NB4 (cell line): ENCODE results near the gene DNAH14.
"Not testable (repeated sequence)": the region's sequence is repeated elsewhere in the genome, so short reads cannot be mapped to it uniquely, and the experiment has no call there.

ENCODE experiments used
- DNase-seq: peaks from one replicate; pipeline ENCODE4 v3.0.0; 2010; ENCODE audit warnings: low read depth
- H3K4me3 ChIP-seq: one replicate; pipeline ENCODE4 v1.5.1; 2011; ENCODE audit warnings: mild to moderate bottlenecking, low read depth, low read length, moderate library complexity
- MYC ChIP-seq: IDR thresholded peaks from 2 replicates; pipeline ENCODE4 v1.6.1; 2011; ENCODE audit warnings: low read depth, low read length
- POLR2A ChIP-seq: IDR thresholded peaks from 2 replicates; pipeline ENCODE4 v1.6.1; 2011; ENCODE audit warnings: mild to moderate bottlenecking; ENCODE audit not compliant: insufficient read length; ENCODE audit errors: extremely low read depth
- TF ChIP-seq, protein P1 (sequence below): IDR thresholded peaks from 2 replicates; pipeline ENCODE4 v1.6.1; 2011; ENCODE audit warnings: low read depth, low read length
- TF ChIP-seq, protein P2 (sequence below): IDR thresholded peaks from one replicate; pipeline ENCODE4 v1.5.1; 2012; ENCODE audit warnings: low read depth, low read length

Gene DNAH14

DNA sequence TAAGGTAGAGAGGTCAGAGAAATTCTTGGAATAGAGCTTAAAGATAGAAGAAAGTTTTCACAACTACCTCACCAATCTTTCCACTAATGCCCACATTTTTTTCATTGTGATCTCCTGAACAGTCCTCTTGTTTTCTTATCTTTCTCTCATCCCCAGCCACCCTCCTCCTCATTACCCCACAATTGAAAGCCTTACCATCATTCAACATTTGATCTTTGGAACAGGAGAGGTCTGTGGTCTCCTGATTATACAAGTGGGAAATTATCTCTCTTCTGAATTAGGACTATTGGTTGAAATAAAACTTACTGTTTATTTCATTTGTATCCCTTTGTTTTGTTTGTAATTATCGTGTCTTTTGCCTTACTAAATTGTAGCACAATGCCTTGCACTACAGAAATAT, 29.6 kb downstream of the DNAH14 start:
- TF ChIP-seq POLR2A (no peak), MYC (no peak)
- TF ChIP-seq, protein P1, sequence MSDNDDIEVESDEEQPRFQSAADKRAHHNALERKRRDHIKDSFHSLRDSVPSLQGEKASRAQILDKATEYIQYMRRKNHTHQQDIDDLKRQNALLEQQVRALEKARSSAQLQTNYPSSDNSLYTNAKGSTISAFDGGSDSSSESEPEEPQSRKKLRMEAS = no peak
- TF ChIP-seq, protein P2, sequence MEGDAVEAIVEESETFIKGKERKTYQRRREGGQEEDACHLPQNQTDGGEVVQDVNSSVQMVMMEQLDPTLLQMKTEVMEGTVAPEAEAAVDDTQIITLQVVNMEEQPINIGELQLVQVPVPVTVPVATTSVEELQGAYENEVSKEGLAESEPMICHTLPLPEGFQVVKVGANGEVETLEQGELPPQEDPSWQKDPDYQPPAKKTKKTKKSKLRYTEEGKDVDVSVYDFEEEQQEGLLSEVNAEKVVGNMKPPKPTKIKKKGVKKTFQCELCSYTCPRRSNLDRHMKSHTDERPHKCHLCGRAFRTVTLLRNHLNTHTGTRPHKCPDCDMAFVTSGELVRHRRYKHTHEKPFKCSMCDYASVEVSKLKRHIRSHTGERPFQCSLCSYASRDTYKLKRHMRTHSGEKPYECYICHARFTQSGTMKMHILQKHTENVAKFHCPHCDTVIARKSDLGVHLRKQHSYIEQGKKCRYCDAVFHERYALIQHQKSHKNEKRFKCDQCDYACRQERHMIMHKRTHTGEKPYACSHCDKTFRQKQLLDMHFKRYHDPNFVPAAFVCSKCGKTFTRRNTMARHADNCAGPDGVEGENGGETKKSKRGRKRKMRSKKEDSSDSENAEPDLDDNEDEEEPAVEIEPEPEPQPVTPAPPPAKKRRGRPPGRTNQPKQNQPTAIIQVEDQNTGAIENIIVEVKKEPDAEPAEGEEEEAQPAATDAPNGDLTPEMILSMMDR = no peak
- no peak overlapping the region for H3K4me3 ChIP-seq
- no peak for DNase-seq

DNA sequence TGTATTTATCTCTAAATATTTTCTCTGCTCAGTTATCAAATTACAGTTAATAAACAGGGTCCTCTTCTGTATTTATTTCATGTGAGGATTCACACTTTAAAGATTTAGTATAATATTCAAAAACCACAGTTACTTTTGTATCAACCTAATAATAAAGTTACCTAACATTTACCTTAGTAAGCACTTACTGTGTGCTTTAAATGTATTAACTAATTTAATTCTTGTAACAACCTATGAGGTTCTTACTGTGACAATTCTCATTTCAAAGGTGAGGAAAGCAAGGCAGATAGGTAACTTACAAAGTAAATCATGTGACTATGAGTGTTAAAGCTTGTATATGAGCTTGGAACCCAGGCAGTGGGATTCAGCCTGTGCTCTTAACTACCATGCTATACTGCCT, 30.2 kb downstream of the DNAH14 start:
- no peak for DNase-seq
- TF ChIP-seq, protein P2 = no peak
- TF ChIP-seq, protein P1 = no peak
- TF ChIP-seq MYC (no peak), POLR2A (no peak)
- H3K4me3 ChIP-seq = no peak overlapping the region

DNA sequence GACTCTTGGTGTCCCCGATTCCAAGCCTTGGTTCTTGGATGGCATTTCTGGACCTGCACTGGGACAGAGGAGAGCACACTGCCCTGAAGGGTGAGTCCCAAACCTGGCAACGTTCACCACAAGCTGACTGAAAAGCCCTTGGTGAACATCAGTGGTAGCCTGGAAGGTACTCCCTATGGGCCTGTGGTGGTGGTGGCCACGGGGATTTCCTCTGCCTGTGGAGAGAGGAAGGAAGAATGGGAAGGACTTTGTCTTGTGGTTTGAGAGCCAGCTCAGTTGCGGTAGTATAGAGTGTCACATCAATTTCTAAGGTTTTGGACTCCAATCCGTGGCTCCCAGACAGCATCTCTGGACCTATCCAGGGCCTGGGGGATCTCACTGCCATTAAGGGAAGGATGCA, 50.7 kb downstream of the DNAH14 start:
- TF ChIP-seq POLR2A (no peak), MYC (no peak)
- TF ChIP-seq, protein P2 = no peak
- TF ChIP-seq, protein P1 = no peak
- DNase-seq = peak; percentile 68
- H3K4me3 ChIP-seq = no peak overlapping the region

DNA sequence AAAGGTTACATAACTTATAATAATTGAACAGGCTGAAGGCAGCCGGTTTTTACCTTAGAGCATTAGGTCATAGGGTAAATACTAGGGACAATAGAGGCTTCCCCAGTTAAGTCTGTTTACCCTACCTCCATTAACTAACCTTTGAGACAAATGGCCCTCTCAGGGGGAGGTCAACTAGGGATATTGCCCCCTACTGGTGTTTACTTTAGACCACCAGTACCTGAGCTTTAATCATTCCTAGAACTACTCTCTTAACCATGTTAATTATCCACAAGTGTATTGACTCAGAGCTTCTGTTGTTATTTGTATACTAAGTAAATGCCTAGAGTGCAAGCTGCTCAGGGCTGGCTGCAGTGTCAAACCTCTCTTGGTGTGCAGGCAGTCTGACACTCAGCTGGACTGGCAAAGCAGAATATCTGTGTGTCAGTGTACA, 52.5 kb downstream of the DNAH14 start:
- not testable (repeated sequence) for H3K4me3 ChIP-seq, DNase-seq

DNA sequence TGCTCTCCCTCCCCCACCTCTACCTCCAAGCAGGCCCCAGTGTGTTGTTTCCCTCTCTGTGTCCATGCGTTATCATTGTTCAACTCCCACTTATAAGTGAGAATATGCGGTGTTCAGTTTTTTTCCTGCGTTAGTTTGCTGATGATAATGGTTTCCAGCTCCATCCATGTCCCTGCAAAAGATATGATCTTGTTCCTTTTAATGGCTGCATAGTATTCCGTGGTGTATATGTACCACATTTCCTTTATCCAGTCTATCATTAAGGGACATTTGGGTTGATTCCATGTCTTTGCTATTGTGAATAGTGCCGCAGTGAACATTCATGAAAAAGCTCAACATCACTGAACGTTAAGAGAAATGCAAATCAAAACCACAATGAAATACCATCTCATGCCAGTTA, 58.6 kb downstream of the DNAH14 start:
- DNase-seq = no peak
- TF ChIP-seq POLR2A (no peak), MYC (no peak)
- TF ChIP-seq, protein P1 = no peak
- TF ChIP-seq, protein P2 = no peak
- H3K4me3 ChIP-seq = no peak overlapping the region

DNA sequence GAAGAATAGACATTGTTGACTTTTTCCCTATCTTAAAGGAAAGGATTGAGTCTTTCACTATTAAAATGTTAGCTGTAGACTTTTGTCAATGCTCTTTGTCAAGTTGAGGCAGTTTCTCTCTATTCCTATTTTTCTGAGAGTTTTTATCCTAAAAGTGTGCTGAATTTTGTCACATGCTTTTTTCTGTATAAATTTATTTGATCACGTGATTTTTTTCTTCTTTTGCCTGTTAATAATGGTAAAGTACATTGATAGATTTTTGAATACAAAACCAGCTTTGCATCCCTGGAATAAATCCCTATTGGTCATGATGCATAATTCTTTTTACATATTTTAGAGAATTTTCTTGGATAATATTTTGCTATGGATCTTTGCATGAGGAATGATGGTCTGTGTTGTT, 60.1 kb downstream of the DNAH14 start:
- H3K4me3 ChIP-seq = no peak overlapping the region
- TF ChIP-seq POLR2A = no peak
- TF ChIP-seq, protein P1 = no peak
- TF ChIP-seq, protein P2 = no peak
- no peak for TF ChIP-seq MYC
- no peak for DNase-seq

DNA sequence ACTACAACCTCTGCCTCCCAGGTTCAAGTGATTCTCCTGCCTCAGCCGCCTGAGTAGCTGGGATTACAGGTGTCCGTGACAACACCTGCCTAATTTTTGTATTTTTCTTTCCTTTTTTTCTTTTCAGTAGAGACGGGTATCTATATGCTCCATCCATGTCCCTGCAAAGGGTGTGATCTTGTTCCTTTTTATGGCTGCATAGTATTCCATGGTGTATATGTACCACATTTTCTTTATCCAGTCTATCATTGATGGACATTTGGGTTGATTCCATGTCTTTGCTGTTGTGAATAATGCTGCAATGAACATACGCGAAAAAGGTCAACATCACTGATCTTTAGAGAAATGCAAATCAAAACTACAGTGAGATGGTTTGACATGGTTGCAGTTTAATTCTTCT, 62.1 kb downstream of the DNAH14 start:
- not testable (repeated sequence) for DNase-seq, H3K4me3 ChIP-seq
